Ishikawa (cell line): ENCODE data around the gene NRG3.

Experiments
- TF ChIP-seq, protein P1 (sequence below): IDR thresholded peaks from 2 replicates; pipeline ENCODE4 v1.6.1; 2012
- TF ChIP-seq, protein P2 (sequence below): IDR thresholded peaks from 2 replicates; pipeline ENCODE4 v1.6.1; 2012

DNA sequence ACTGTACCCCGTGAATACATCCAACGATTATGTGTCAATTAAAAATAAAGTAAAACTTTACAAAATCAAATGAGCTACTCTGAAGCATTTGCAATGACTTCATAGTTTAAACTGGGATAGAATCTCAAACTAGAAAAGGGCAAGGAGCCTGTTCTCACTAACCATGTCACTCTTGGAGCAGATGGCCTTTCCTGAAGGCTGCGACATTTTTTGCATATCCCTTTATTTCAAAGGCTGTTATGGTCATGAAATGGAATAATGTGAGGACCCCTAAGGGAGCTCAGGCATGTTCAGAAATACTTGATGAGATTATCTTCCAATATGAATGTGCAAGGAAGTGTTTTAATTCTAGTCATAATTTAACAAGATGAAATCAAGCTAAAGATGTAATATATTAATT, 679.4 kb downstream of the NRG3 start:
- TF ChIP-seq, protein P1, sequence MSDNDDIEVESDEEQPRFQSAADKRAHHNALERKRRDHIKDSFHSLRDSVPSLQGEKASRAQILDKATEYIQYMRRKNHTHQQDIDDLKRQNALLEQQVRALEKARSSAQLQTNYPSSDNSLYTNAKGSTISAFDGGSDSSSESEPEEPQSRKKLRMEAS: no peak
- TF ChIP-seq, protein P2, sequence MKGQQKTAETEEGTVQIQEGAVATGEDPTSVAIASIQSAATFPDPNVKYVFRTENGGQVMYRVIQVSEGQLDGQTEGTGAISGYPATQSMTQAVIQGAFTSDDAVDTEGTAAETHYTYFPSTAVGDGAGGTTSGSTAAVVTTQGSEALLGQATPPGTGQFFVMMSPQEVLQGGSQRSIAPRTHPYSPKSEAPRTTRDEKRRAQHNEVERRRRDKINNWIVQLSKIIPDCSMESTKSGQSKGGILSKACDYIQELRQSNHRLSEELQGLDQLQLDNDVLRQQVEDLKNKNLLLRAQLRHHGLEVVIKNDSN: no peak
